Measurements from ENCODE around the gene PCDHGC4.

PCDHGC4 gene

DNA sequence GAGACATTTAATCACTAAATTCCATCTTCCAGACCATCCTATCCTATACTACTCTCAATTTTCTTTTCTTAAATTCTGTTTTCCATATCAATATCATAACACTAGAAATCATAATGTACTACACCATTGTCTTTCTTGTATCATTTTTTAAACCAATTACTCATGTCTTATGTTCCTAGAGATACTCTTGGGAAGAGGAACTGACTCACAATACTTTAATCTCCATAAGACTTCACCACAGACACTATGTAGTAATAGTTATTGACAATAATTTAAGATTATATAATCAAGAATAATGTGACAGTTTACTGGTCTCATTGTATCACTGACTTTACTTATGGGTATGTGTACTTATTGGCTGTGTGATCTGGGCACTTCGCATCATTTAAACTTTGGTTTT, 47.9 kb downstream of the PCDHGC4 start:
- no peak for DNase-seq

DNA sequence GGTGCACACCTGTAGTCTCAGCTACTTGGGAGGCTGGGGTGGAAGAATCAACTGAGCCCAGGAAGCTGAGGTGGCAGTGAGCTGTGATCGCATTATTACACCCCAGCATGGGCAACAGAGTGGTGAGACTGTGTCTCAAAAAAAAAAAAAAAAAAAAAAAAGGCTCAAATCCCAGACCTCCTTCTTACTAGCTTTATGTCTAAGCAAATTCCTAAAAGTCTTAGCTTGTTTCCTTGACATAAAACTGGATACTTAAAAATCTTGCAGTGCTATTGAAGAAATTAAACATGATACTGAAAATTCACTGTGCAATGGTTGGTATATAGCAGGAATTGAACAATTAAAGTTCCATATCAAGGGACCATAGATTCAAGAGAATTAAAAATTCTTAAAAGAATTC, 49.1 kb downstream of the PCDHGC4 start:
- DNase-seq: no peak

DNA sequence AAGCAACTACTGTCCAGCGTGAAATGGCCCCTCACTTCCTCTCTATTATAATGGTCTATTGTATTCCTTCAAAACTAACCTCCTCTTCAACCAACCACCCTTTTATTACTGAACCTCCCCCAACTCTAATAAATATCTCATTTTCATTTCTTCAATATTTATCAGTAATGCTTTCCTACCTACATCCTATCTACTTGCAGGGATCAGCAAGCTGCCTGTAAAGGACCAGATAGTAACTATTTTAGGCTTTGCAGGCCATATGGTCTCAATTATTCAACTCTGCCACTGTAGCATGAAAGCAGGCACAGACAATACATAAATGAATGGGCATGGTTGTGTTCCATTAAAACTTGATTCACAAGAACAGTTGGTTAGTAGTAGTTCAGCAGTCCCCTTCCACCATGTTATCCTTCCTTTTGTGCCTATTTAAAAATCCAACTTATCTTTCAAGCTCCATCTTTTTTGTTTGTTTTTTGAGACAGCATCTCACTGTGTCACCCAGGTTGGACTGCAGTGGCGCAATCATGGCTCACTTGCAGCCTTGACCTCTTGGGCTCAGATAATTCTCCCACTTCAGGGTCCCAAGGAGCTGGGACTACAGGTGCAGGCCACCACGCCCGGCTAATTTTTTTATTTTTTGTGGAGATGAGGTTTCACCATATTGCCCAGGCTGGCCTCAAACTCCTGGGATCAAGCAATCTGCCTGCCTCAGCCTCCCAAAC, 49.8 kb downstream of the PCDHGC4 start:
- no peak for DNase-seq
